Pons (tissue), 1 donor: ENCODE results near the gene FBXW12.
"Not testable (repeated sequence)": the region's sequence is repeated elsewhere in the genome, so short reads cannot be mapped to it uniquely, and the experiment has no call there.

Experiments
- DNase-seq: peaks from one replicate; pipeline ENCODE4 v3.0.0-alpha.2; 2016; ENCODE audit warnings: low spot score

The FBXW12 gene

GRCh38 chr3:48372862-48373435 lies 930 bp downstream of the FBXW12 start:
- DNase-seq: no peak

- no peak for DNase-seq
Measured at GRCh38 chr3:48387634-48388033, 15.6 kb downstream of the FBXW12 start.

GRCh38 chr3:48388966-48389365 lies 16.9 kb downstream of the FBXW12 start:
- no peak for DNase-seq

GRCh38 chr3:48394391-48394790 lies 22.4 kb downstream of the FBXW12 start:
- no peak for DNase-seq

GRCh38 chr3:48395714-48396113 lies 23.7 kb downstream of the FBXW12 start:
- DNase-seq: no peak

- no peak for DNase-seq
Measured at GRCh38 chr3:48397767-48398681, 26.0 kb downstream of the FBXW12 start.

GRCh38 chr3:48398701-48399386 lies 26.8 kb downstream of the FBXW12 start:
- no peak for DNase-seq

GRCh38 chr3:48399387-48400172 lies 27.6 kb downstream of the FBXW12 start:
- no peak for DNase-seq

GRCh38 chr3:48400824-48401433 lies 28.9 kb downstream of the FBXW12 start:
- peak; percentile 80 for DNase-seq

- not testable (repeated sequence) for DNase-seq
Measured at GRCh38 chr3:48401434-48401901, 29.4 kb downstream of the FBXW12 start.

GRCh38 chr3:48402281-48402732 lies 30.3 kb downstream of the FBXW12 start:
- no peak for DNase-seq

GRCh38 chr3:48402907-48403306 lies 30.9 kb downstream of the FBXW12 start:
- DNase-seq: no peak

GRCh38 chr3:48403533-48404439 lies 31.8 kb downstream of the FBXW12 start:
- DNase-seq: no peak

- no peak for DNase-seq
Measured at GRCh38 chr3:48404440-48405342, 32.7 kb downstream of the FBXW12 start.

GRCh38 chr3:48405343-48405881 lies 33.4 kb downstream of the FBXW12 start:
- DNase-seq: no peak

- no peak for DNase-seq
Measured at GRCh38 chr3:48405971-48406370, 34.0 kb downstream of the FBXW12 start.

GRCh38 chr3:48406443-48407431 lies 34.7 kb downstream of the FBXW12 start:
- DNase-seq: no peak
